ENCODE data around the gene RPL3.

Gene RPL3

DNA sequence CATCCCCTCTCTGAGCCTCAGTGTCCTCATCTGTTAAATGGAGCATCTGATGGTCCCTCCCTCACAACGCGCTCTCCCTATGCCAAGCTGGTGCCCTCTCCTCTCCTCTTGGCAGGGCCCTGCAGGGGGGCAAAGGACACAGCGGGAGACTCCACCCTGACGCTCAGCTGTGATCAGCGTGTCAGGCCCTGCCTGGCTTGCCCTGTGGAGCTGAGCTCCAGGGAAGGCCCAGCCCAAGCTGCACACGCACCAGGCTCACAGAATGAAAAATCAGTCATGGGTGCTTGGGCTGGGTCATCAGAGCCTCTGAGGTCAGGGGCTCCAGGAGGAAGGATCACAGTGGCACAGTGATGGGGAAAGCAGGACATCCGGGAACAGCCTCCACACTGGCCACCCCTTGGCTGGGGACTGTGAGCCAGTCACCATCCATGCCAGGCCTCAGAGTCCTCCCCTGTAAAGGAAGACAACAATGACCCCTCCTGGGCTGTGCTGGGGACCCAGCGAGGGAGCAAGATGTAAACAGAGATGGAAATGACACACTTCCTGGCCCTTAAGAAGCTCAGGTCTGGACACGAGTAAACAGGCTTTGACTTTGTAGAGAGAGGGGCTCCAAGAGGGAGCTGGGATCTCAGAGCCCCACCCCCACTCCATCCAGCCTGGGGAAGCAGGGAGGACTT, 36.6 kb downstream of the RPL3 start:
- DNase-seq (ENCODE audit: low spot score), result no peak

DNA sequence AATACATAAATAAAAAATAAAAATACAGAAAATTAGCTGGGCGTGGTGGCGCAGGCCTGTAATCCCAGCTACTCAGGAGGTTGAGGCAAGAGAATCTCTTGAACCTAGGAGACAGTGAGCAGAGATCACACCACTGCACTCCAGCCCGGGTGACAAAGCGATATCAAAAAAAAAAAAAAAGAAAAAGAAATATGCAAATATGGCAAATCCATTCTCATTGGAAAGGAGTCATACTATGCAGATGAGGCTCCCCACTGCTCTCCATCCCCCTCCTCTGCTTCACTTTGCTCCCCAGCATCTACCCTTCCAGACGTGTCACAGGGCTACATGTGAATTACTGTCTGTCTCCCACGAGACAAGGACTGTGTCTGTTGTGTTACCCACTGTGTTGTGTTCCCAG, 38.3 kb downstream of the RPL3 start:
- DNase-seq (ENCODE audit: low spot score), result no peak

DNA sequence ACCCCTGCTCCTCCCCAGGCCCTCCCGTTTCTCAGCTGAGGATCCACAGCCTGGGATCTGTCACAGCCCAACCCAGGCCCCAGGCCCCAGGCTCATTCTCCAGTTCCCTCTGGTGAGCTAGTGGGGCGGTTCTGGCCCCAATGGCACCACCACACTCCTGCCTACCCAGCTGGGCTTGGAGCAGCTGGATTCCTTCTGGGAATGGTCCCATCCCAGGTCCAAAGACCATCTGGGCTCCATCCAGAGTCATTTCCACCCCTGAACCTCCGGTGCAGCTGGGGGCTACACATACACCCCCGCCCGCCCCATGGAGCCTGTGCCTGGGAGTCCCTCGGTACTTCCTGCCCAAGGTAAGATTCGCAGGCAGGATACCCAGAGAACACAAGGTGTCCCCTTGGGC, 39.2 kb downstream of the RPL3 start:
- DNase-seq (ENCODE audit: low spot score), result no peak

DNA sequence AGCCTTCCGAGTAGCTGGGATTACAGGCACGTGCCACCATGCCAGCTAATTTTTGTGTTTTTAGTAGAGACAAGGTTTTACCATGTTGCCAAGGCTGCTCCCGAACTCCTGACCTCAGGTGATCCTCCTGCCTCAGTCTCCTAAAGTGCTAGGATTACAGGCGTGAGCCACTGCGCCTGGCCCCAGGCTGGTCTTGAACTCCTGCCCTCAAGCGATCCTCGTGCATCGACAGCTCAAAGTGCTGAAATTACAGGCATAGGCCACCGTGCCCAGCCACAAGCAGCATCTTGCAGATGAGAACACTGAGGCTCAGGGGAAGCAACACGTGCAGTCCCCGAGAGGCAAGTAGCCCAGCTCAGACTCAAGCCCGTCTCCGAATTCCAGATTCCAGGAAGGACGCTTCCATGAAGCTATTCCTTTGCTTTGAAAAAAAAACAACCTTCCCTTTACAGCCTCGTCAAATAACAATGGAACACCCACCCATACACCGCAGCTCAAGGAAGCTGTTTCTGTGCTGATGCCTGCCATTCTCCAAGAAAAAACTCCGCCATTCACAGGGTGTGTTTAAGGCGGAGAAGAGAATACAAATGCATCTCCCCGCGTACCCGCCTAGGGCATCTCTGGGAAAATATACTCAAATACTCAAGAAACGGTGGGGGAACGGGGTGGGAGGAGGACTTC, 40.1 kb downstream of the RPL3 start:
- DNase-seq (ENCODE audit: low spot score), result no peak

DNA sequence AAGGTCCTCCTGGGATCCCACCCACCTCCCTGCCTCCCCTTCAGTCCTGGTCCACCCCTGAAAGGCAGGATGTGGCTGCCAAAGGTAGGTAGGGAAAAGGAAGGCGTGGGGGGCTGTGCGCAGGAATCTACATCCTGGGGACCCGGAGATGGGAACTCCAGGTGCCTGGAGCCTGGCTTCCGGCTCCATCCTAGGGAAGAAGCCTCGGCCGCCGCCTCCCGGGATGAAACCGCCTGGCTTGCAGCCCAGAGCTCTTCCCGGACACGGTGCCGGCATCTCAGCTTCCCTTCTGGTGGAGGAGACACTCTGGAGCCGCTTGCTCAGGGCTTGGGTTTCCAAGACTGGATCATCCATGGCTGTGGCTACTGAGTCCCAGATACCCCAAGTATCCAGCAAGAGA, 41.4 kb downstream of the RPL3 start:
- no peak for DNase-seq (ENCODE audit: low spot score)

DNA sequence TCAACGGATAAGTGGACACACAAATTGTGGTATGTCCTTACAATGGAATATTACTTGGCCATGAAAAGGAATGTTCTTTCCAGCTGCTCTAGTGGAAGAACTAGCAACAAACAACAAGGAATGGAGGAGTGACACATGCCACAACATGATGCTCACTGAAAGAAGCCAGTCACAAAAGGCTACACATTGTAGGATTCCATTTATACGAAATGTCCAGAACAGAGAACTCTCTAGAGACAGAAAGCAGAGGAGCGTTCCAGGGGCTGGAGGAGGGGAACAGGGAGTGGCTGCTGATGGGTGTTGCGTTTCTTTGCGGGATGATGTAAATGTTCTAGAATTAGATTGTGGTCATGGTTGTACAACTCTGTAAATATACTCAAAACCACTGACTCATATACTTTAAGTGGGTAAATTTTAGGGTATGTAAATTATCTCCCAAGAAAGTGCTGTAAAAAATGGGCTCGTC, 42.2 kb downstream of the RPL3 start:
- DNase-seq (ENCODE audit: low spot score), result no peak

DNA sequence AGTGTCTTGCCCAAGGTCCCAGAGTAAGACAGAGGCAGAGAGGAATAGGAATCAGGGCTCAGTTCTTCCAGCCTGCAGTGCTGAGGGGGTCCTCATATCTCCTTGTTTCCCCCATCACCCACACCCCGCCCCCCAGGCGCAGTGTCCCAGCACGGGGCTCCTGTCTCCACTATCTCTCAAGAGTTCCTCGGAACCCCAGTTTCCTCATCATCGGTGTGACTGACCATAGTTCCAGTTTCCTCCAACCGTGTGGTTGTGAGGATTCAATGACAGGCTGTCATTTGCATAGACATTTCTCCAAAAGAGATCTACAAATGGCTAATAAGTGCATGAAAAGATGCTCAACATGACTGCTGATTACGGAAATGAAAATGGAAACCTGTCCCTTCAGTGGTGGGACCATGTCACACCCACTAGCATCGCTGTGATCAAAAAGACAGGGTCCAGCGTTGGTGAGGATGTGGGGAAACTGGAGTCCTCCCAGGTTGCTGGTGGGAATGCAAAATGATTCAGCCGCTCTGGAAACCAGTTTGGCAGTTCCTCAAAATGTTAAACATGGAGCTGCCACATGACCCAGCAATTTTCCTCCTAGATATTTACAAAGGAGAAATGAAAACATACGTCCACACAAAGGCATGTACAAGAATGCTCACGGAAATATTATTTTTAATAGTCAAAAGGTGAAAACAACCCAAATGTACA, 42.8 kb downstream of the RPL3 start:
- no peak for DNase-seq (ENCODE audit: low spot score)

DNA sequence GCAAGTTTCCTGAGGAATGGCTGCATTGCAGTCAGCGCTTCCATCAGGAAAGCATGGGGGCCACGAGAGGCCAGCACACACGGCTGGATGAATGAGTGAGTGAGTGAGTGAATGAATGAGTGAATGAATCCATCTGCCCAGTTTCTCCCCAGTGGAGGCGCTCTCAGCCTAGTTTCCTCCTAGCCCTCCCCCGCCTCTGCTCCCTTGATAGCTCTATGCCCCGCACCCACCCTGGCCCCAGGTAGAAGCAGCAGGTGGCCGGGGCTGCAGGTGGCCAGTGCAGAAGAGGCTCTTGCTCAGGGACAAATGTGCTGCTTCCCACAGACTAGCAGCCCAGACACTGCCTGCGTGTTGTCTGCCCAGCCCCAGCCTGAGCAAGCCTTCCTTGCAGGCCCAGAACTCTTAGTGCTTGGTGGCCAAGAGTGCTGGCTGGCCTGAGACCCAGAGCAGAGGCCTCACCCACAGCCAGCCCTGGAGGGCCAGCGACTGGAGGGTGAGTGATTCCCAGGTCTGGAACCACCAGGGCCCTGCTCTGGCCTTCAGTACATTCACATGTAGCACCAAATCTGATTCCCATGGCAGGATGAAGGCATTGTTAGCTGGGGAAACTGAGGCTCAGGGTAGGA, 43.5 kb downstream of the RPL3 start:
- DNase-seq (ENCODE audit: low spot score), result no peak

DNA sequence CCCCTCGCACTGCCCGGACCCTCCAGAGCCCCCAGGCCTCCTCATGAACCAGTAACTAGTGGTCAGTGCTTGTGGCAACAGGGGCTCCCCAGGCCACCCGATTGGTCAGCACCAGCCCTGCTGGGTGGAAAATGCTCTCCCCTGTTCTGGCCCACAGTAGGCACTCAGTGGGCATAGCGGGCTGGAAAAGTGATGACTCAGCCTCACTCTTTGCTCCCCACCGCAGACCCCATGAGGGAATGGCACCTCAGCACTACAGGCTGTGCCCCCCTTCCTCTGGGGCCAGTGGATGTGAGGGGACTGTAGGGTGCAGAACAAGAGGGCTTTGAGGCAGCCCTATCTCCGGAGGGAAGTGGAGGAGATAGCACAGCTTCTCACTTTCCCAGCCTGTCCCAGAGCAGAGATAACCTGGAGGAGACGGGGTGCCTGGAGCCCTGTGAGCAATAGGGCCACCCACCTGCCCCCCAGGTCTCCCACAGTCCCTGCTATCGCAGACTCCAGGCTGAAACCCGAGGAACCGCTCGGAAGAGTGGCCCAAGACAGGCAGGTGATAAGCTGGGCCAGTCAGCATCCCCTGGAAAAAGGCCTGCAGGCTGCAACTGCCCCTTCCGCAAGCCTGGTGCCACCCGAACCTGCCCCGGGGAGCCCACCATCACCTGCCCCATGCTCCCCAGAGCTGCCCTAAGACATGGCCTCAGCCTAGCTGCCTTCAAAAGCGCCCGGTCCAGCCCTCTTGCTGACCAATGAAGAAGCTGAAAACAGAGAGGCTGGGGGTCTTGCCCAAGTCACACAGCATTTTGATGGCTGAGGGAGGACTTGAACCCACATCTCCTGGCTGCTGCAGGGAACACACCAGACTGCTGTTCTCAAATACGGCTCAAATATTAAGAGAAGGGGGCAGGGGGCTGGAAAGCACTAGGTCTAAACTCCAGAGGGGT, 45.2 kb downstream of the RPL3 start:
- DNase-seq (ENCODE audit: low spot score), result no peak

DNA sequence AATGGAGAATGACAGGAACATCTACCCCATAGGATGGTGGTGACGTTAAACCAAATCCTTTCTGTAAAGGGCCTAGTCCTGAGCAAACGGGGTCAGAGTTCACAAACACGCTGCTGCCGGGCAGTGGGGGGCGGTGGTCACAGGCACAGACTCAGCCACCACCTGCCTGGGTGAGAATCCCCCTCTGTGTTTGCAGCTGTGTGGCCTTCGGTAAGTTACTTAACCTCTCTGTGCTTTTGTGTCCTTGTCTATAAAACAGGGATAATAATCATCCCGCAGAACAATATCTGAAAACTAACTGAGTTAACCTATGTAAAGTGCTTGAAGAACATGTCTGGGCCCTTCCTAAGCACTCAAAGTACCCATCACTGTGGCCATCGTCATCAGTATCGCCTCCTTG, 48.6 kb downstream of the RPL3 start:
- DNase-seq (ENCODE audit: low spot score), result no peak

DNA sequence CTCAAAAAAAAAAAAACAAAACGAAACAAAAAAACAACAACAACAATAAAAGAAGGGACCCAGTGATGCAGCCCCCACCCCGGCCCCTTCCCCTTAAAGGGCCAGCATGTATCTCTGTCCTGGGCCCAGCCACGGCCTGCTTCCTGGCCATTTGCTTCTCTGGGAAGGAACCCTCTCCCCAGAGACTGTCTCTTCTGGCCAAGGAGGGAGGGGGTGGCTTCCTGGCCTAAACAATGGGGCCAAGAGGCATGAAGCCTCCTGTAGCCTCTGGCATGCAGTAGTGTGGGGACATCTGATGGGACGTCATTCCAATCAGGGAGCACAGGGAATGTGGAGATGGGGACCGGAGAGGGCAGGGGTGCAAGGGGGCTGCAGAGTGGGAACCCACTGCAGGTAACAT, 49.1 kb downstream of the RPL3 start:
- no peak for DNase-seq (ENCODE audit: low spot score)

DNA sequence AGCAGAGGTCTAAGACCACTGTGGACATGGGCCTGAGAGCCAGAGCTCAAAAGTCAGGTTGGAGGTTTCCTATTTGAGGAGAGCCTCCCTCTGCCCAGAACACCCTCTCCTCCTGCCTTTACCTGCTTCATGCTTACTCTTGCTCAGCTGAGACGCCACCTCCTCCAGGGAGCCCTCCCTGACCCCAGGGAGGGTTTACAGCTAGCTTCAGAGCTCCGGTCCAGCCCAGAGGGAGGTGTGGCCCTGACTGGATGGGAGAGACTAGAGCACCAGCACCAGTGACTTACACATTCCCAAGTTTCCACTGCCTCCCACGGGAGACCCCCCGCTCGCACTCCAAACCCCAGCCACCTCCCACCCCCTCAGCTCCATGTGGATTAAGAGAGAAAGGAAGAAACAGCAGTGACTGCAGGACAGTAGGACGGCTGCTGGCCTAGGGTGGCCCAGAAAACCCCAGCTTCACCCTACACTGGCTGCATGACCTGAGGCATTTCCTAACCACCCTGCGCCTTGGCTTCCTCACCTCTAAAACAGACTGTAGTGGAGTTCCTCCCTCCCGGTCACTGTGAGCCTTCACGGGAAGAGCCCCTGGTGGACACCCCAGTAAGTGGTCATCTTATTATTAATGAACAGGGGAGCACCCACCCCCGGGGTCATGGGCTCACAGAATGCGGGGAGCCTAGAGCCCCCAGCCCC, 50.2 kb downstream of the RPL3 start:
- no peak for DNase-seq (ENCODE audit: low spot score)

DNA sequence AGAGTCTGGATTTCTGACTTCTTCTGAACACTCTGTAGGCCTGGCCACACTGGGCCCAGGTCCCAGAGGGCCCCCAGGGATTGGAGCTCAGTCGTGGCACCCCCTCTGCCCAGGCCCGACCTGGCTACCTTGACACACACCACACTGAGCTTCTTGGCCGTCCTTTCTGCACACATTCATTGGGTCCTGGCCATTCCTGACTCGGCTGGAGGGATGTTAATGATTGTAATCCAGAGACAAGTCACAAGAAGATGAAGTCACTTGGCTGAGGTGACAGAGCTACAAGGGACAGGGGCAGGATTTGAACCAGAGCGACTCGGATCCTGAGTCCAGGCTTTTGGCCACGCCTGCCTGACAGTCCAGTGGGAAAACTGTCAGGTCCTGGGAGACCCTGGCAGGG, 50.8 kb downstream of the RPL3 start:
- DNase-seq (ENCODE audit: low spot score), result no peak

DNA sequence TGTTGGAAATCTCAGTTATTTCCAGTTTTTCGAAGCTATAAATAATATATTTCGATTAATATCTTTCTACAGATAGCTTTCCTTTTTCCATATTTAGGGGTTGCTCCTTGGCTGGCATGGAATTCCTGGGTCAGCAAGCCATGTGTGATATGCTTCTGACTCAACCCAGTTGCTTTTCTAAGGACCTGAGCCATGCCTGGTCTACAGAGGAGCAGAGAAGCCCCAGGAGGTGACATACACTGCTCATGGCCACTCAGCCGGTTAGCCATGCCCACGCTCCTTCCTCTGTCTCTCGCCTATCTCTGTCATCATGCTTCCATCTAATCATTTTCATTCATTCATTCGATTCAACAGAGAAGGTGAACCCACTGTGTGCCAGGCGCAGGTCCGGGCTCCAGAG, 51.4 kb downstream of the RPL3 start:
- DNase-seq (ENCODE audit: low spot score), result no peak

DNA sequence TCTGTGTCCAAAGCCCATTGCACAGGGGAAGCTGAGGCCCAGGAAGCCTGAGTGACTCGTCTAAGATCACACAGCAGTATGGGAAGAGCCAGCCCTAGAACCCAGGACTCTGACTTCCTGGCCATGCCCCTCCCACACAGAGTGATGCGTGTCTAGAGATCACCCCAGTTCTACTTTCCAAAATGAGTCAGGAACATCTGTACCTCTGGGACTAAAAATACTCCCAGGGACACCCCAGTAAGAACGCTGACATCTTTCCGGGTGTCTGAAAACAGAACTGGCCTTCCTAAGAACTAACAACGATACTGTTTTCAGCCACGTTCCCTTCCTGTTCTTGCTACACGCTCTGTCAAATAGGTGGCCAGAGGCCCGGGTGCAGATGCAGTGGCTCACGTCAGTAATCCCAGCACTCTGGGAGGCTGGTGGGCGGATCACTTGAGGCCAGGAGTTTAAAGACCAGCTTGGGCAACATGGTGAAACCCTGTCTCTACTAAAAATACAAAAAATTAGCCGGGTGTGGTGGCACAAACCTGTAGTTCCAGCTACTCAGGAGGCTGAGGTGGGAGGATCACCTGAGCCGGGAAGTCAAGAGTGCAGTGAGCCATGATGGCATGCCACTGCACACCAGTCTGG, 52.9 kb downstream of the RPL3 start:
- DNase-seq (ENCODE audit: low spot score), result no peak

DNA sequence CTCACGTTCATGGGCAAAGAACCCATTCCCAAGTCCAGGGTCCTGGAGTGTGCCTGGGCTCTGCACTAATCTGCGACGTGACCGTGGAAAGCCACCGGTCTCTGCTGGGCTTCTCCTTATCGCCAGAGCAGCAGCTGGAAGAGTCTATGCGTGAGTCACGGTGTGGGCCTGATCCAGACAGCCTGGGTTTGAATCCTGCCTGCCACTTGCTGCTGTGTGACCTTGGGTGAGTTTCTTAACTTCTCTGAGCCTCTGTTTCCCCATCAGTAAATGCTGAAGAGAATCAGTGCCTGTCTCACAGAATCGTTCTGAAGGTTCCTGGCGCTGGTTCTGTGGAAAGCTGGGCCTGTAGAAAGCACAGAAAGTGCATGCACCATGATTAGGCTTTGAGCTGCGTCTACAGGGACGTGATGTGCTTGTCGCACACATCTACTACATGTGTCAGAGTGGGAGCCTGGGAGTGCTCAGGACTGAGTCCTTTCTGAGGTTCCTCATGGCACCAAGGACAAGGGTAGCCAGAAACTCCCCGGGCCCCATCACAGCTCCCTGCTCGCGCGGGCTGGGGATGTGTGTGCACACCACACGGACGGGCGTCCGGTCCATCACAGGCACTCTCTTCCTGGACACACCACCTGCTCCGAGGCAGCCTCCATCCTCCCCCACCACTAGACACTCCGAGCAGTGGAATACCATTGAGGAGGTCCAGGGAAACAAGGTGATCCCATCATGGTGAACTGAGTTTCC, 54.1 kb downstream of the RPL3 start:
- DNase-seq (ENCODE audit: low spot score), result no peak

DNA sequence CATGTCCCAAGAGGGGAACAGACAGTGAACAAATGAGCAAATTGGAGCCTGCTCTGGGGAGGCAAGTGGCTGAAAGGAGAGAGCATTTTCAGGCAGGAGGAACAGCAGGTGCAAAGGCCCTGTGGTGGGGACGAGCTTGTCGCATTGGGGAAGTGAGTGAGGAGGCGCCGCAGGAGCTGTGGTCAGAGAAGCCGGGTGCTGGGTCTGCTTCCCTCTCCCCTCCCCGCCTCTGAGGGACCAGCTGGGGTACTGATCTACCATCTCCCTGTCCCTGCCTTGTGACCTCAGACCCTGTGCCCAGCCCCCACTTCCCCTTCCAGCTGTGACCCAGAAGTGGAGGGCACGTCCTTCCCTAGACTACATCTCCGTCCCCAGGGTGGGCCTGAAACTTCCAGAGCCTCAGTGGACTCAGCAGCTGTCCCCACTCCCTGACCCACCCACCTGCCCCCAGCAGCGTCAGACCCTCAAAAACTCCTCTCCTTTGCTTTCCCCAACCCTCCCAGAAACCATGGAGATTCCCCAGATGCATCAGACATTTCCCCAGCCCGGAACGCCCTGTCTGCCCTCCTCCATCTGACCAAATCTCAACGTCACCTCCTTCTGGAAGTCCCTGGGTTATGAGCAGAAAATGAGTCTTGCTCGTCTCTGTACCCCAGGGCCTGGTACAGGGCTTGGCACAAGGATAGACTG, 54.9 kb downstream of the RPL3 start:
- no peak for DNase-seq (ENCODE audit: low spot score)

DNA sequence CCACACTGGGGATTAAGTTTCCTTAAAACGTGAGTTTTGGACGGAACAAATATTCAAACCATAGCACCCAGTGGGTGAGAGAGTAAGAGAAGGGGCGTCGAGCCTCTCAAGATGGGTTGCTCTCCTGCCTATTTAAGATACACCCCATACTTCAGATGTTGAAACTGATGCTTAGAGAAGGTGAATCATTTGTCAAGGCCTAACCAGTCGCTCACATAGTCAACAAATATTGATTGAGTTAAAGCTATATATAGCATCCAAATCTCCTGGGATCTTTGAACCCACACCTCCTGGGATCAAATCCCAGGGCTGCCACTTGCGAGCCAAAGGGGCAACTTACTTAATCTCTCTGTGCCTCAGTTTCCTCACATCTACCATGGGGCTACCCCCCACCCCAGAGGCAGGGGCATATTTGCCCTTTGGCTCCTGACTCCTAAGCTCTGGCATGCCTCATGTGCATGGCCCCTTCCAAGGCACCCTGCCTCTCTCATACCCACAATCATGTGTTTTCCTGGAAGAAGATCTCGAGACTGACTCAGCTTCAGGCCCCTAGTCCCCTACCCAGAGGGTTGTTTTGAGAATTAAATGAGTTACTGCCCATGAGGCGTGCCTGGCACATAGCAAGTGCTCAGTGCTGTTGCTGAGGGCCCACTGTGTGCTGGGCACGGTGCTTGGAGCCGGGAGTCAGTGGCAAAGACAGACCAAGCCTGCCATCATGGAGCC, 55.6 kb downstream of the RPL3 start:
- DNase-seq (ENCODE audit: low spot score), result no peak

All from LoVo (cell line).